ENCODE data around the gene DPP3. TPM values are rescaled to one million over a fixed set of nuclear protein-coding genes. Genes with fewer than 3 reads are reported as not detected.

The DPP3 gene
- total RNA-seq, 1 donor from 2014 or later = 41.3 TPM

- no peaks in the 10 kb centered on the region for H3K9me3 Mint-ChIP-seq (ENCODE audit: unreplicated experiment)
- peaks cover 12% of the 10 kb centered on the region for H3K27me3 Mint-ChIP-seq (ENCODE audit: unreplicated experiment)
- peaks cover 8% of the 10 kb centered on the region for H3K36me3 Mint-ChIP-seq (ENCODE audit: low read depth, unreplicated experiment)
- no peak overlapping the region for H3K27ac Mint-ChIP-seq (ENCODE audit: unreplicated experiment)
- peaks cover 9% of the 10 kb centered on the region for H3K4me1 Mint-ChIP-seq (ENCODE audit: unreplicated experiment)
- peak overlapping the region; percentile 65 for H3K4me3 Mint-ChIP-seq (ENCODE audit: unreplicated experiment)
- DNase-seq (ENCODE audit: low spot score) = no peak
- no peak for TF ChIP-seq CTCF (IDR thresholded peaks at IDR 0.05; ENCODE audit: unreplicated experiment)
Observed at GRCh38 chr11:66476173-66476840, 3.9 kb upstream of the DPP3 start.

- Mint-ChIP-seq H3K27me3 (ENCODE audit: unreplicated experiment) (peaks cover 12% of the 10 kb centered on the region), H3K36me3 (ENCODE audit: low read depth, unreplicated experiment) (peaks cover 8% of the 10 kb centered on the region), H3K27ac (ENCODE audit: unreplicated experiment) (peak overlapping the region; percentile 57), H3K9me3 (ENCODE audit: unreplicated experiment) (no peaks in the 10 kb centered on the region), H3K4me1 (ENCODE audit: unreplicated experiment) (peaks cover 9% of the 10 kb centered on the region), H3K4me3 (ENCODE audit: unreplicated experiment) (peak overlapping the region; percentile 65)
- no peak for TF ChIP-seq CTCF (IDR thresholded peaks at IDR 0.05; ENCODE audit: unreplicated experiment)
- no peak for DNase-seq (ENCODE audit: low spot score)
Observed at GRCh38 chr11:66476841-66477251, 3.4 kb upstream of the DPP3 start.

- Mint-ChIP-seq H3K27ac (ENCODE audit: unreplicated experiment) (no peak overlapping the region), H3K4me3 (ENCODE audit: unreplicated experiment) (no peak overlapping the region), H3K4me1 (ENCODE audit: unreplicated experiment) (peaks cover 9% of the 10 kb centered on the region), H3K9me3 (ENCODE audit: unreplicated experiment) (no peaks in the 10 kb centered on the region), H3K27me3 (ENCODE audit: unreplicated experiment) (peaks cover 14% of the 10 kb centered on the region), H3K36me3 (ENCODE audit: low read depth, unreplicated experiment) (peaks cover 8% of the 10 kb centered on the region)
- no peak for DNase-seq (ENCODE audit: low spot score)
- no peak for TF ChIP-seq CTCF (IDR thresholded peaks at IDR 0.05; ENCODE audit: unreplicated experiment)
Observed at GRCh38 chr11:66477263-66478201, 2.7 kb upstream of the DPP3 start.

GRCh38 chr11:66478729-66479393, 1.4 kb upstream of the DPP3 start:
- peaks cover 9% of the 10 kb centered on the region for H3K4me1 Mint-ChIP-seq (ENCODE audit: unreplicated experiment)
- no peaks in the 10 kb centered on the region for H3K9me3 Mint-ChIP-seq (ENCODE audit: unreplicated experiment)
- H3K27ac Mint-ChIP-seq (ENCODE audit: unreplicated experiment) = peak overlapping the region; percentile 78
- DNase-seq (ENCODE audit: low spot score) = no peak
- TF ChIP-seq CTCF (IDR thresholded peaks at IDR 0.05; ENCODE audit: unreplicated experiment) = peak; percentile 86
- H3K27me3 Mint-ChIP-seq (ENCODE audit: unreplicated experiment) = peaks cover 14% of the 10 kb centered on the region
- peaks cover 8% of the 10 kb centered on the region for H3K36me3 Mint-ChIP-seq (ENCODE audit: low read depth, unreplicated experiment)
- peak overlapping the region; percentile 96 for H3K4me3 Mint-ChIP-seq (ENCODE audit: unreplicated experiment)

All from endothelial cell (in vitro differentiated cells).